Smooth muscle cell (in vitro differentiated cells): ENCODE measurements around the gene NRCAM. TPM values are rescaled to one million over a fixed set of nuclear protein-coding genes. Genes with fewer than 3 reads are reported as not detected.

Experiments
- polyA plus RNA-seq: library from polyadenylated mRNA; unstranded; fragments of >200 nt; fragmentation: Nextera tagmentation; extraction: Ambion mirVana; gene quantifications from 2 replicates; pipeline ENCODE4 v1.2.1, GENCODE V29; 2016
- total RNA-seq: library from RNA; depleted of rRNA; stranded (reverse); fragments of >200 nt; gene quantifications from 2 replicates; pipeline ENCODE4 v1.2.3, GENCODE V29; 2014

Gene NRCAM
- total and polyA plus RNA-seq, 2 experiments from 2014 or later = 0.49 TPM; not detected in 1

Other genes with a start within 250 kb of the NRCAM start
- 50.1 and 52.5 TPM in 2 replicates for gene PNPLA8, start 69.7 kb upstream of the NRCAM start, total RNA-seq
- 18.6 and 26.0 TPM in 2 replicates for gene PNPLA8, start 69.7 kb upstream of the NRCAM start, polyA plus RNA-seq
- 32.5 and 45.0 TPM in 2 replicates for gene THAP5, start 113.3 kb upstream of the NRCAM start, total RNA-seq
- 8.2 and 9.4 TPM in 2 replicates for gene THAP5, start 113.3 kb upstream of the NRCAM start, polyA plus RNA-seq
- gene DNAJB9, start 113.4 kb upstream of the NRCAM start, total RNA-seq = 74.7 and 84.1 TPM in 2 replicates
- 40.4 and 46.1 TPM in 2 replicates for gene DNAJB9, start 113.4 kb upstream of the NRCAM start, polyA plus RNA-seq